PC-3 (cell line): Measurements from ENCODE around the gene BOD1.

ENCODE experiments used
- EZH2 ChIP-seq: fragments of 300-600 bp; sonication (generic); IDR thresholded peaks from one replicate; pipeline ENCODE4 v1.6.1; 2017; ENCODE audit warnings: antibody characterized with exemption, mild to moderate bottlenecking, low read length; ENCODE audit not compliant: unreplicated experiment
- EZH2phosphoT487 ChIP-seq: fragments of 300-600 bp; sonication (generic); IDR thresholded peaks from 2 replicates; pipeline ENCODE4 v1.6.1; 2018; ENCODE audit warnings: mild to moderate bottlenecking, antibody characterized with exemption, low read length, borderline replicate concordance
- TF ChIP-seq, protein P1 (sequence below): fragments of 300-600 bp; sonication (generic); conservative IDR thresholded peaks from 2 replicates; pipeline ENCODE4 v1.5.1; 2017; ENCODE audit warnings: antibody characterized with exemption, low read depth, mild to moderate bottlenecking, low read length

DNA sequence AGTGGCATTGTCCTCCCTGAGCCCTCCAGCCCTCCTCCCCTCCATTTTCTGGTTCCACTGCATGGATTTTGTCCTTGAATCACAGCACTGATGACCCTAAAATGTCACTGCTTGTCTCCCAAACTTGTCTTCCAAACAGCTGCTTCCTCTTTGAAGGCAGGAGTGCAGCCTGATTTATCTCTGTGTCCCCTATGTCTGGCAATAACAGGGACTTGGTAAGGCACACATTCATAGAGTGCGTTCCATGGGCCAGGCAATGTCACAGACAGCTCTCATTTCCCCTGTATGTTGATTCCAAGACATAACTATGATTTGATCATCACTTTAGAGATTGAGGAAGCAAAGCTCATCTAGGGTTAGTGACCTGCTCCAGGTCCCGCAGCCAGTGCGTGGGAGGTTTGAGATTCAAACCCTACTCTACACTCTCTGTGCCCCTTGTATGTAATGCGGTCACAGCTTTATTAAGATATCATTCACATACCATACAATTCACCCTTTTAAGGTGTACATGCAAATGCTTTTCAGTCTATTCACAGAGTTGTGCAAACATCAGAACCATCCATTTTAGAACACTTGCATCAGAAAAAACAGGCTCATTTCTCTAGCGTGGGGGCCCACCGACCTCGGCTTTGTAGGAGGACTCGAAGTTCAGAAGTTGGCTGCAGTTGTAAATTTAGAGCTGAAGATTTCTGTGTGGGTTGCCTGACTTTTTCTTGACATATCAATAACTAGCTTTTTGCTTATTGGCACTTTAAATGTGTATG, 28.4 kb upstream of the BOD1 start:
- TF ChIP-seq, protein P1, sequence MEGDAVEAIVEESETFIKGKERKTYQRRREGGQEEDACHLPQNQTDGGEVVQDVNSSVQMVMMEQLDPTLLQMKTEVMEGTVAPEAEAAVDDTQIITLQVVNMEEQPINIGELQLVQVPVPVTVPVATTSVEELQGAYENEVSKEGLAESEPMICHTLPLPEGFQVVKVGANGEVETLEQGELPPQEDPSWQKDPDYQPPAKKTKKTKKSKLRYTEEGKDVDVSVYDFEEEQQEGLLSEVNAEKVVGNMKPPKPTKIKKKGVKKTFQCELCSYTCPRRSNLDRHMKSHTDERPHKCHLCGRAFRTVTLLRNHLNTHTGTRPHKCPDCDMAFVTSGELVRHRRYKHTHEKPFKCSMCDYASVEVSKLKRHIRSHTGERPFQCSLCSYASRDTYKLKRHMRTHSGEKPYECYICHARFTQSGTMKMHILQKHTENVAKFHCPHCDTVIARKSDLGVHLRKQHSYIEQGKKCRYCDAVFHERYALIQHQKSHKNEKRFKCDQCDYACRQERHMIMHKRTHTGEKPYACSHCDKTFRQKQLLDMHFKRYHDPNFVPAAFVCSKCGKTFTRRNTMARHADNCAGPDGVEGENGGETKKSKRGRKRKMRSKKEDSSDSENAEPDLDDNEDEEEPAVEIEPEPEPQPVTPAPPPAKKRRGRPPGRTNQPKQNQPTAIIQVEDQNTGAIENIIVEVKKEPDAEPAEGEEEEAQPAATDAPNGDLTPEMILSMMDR = no peak
- TF ChIP-seq EZH2 = no peak
- TF ChIP-seq EZH2phosphoT487 = no peak
